Measurements from ENCODE around the gene PHKB.

Gene PHKB

GRCh38 chr16:47519037-47519436 lies 57.9 kb downstream of the PHKB start:
- H3K4me3 ChIP-seq (ENCODE audit: low read depth, low read length), result no peak overlapping the region
- TF ChIP-seq, protein P1, sequence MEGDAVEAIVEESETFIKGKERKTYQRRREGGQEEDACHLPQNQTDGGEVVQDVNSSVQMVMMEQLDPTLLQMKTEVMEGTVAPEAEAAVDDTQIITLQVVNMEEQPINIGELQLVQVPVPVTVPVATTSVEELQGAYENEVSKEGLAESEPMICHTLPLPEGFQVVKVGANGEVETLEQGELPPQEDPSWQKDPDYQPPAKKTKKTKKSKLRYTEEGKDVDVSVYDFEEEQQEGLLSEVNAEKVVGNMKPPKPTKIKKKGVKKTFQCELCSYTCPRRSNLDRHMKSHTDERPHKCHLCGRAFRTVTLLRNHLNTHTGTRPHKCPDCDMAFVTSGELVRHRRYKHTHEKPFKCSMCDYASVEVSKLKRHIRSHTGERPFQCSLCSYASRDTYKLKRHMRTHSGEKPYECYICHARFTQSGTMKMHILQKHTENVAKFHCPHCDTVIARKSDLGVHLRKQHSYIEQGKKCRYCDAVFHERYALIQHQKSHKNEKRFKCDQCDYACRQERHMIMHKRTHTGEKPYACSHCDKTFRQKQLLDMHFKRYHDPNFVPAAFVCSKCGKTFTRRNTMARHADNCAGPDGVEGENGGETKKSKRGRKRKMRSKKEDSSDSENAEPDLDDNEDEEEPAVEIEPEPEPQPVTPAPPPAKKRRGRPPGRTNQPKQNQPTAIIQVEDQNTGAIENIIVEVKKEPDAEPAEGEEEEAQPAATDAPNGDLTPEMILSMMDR (IDR thresholded peaks at IDR 0.05; ENCODE audit: low read depth, low read length), result no peak

GRCh38 chr16:47519546-47519945 lies 58.4 kb downstream of the PHKB start:
- TF ChIP-seq, protein P1 (IDR thresholded peaks at IDR 0.05; ENCODE audit: low read depth, low read length), result no peak
- H3K4me3 ChIP-seq (ENCODE audit: low read depth, low read length), result no peak overlapping the region

- TF ChIP-seq, protein P1 (IDR thresholded peaks at IDR 0.05; ENCODE audit: low read depth, low read length), result no peak
- no peak overlapping the region for H3K4me3 ChIP-seq (ENCODE audit: low read depth, low read length)
Observed at GRCh38 chr16:47519996-47520679, 59.0 kb downstream of the PHKB start.

DNA sequence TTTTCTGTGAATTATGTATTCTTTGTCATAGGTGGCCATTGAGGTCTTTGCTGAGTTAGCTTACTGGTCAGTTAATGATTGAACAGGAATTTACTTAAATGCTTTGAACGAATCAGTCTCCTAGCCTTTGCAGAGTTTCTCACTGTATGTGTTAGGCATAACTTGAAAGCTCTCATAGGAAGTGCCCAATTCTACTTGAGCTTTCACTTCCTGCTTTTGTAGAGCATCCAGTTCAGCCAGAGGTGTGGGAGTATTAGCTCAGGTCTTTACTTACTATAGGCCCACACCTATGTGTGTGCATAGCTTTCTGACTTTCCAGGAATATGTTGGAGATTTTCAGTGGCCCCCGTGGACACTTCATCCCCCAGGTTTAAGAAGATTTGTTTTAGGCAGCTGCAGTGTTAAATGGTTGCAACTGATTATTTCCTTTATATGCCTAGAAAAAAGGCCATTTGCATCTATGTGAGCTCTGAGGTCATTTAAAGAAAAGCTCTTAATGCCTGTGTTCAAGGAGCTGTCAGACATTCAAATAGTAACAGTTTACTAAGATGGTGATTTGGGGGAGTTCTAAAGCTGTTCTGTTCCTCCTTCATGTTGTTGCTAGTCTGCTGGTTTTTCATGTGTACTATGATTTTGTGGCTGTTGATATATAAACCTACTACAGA lies 62.3 kb downstream of the PHKB start:
- H3K4me3 ChIP-seq (ENCODE audit: low read depth, low read length), result no peak overlapping the region
- TF ChIP-seq, protein P1 (IDR thresholded peaks at IDR 0.05; ENCODE audit: low read depth, low read length), result no peak

- TF ChIP-seq, protein P1 (IDR thresholded peaks at IDR 0.05; ENCODE audit: low read depth, low read length), result no peak
Observed at GRCh38 chr16:47524007-47524405, 62.9 kb downstream of the PHKB start.

DNA sequence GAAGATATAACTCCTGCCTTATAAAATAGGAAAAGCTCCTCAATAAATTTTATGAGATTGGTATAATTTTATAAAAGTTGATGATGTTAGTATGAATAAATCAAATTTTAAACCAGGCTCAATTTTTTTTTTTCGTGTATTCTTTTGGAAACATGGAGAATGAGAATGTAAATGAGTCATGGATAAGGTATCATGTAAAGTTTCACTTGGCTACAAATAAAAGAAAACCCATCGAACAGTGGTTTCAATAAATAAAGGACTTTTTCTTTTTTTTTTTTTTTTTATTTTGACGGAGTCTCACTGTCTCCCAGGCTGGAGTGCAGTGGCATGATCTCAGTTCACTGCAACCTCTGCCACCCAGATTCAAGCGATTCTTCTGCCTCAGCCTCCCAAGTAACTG lies 67.3 kb downstream of the PHKB start:
- TF ChIP-seq, protein P1 (IDR thresholded peaks at IDR 0.05; ENCODE audit: low read depth, low read length), result no peak
- no peak overlapping the region for H3K4me3 ChIP-seq (ENCODE audit: low read depth, low read length)

More at GRCh38 chr16:47524007-47524405, 62.9 kb downstream of the PHKB start:
- no peak overlapping the region for H3K4me3 ChIP-seq (ENCODE audit: low read depth, low read length)

GRCh38 chr16:47533744-47534292 lies 72.7 kb downstream of the PHKB start:
- no peak overlapping the region for H3K4me3 ChIP-seq (ENCODE audit: low read depth, low read length)
- TF ChIP-seq, protein P1 (IDR thresholded peaks at IDR 0.05; ENCODE audit: low read depth, low read length), result no peak
